PFSK-1 (cell line): ENCODE measurements around the gene TTLL12.

ENCODE experiments used
- POLR2AphosphoS5 ChIP-seq: IDR thresholded peaks from 2 replicates; pipeline ENCODE4 v1.6.1; 2012; ENCODE audit warnings: low read depth, mild to moderate bottlenecking, control low read depth, low read length, moderate library complexity
- SIN3A ChIP-seq: IDR thresholded peaks from 2 replicates; pipeline ENCODE4 v1.6.1; 2012; ENCODE audit warnings: mild to moderate bottlenecking, low read length, moderate library complexity, borderline replicate concordance; ENCODE audit not compliant: insufficient read depth

GRCh38 chr22:43127166-43127908 lies 59.6 kb downstream of the TTLL12 start:
- TF ChIP-seq POLR2AphosphoS5: no peak
- TF ChIP-seq SIN3A: no peak
